HuH-7.5 (cell line): Measurements from ENCODE around the gene TBKBP1.
"Not testable (repeated sequence)": the region's sequence is repeated elsewhere in the genome, so short reads cannot be mapped to it uniquely, and the experiment has no call there.

ENCODE experiments used
- DNase-seq: peaks from one replicate; pipeline ENCODE4 v3.0.0; 2011; ENCODE audit warnings: low spot score

The TBKBP1 gene

GRCh38 chr17:47733674-47734410 lies 39.9 kb downstream of the TBKBP1 start:
- no peak for DNase-seq

DNA sequence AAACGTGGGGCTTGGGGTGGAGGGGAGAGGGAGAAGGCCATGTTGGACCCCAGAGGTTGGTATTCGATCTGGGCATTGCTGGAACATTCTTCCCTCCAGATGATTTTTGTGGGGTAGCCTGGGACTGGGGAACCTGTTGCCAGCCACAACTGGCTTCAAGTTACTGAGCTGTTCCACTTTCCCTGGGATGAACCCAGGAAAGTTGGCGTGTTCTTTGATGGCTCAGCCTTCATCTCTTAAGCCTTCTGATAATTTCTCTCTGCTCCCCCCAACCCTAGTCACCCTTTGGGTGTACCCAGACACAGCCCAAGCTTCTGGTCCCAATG lies 41.1 kb downstream of the TBKBP1 start:
- DNase-seq = no peak

- DNase-seq = no peak
Observed at GRCh38 chr17:47735536-47736011, 41.6 kb downstream of the TBKBP1 start.

GRCh38 chr17:47736501-47737495 lies 42.8 kb downstream of the TBKBP1 start:
- no peak for DNase-seq

DNA sequence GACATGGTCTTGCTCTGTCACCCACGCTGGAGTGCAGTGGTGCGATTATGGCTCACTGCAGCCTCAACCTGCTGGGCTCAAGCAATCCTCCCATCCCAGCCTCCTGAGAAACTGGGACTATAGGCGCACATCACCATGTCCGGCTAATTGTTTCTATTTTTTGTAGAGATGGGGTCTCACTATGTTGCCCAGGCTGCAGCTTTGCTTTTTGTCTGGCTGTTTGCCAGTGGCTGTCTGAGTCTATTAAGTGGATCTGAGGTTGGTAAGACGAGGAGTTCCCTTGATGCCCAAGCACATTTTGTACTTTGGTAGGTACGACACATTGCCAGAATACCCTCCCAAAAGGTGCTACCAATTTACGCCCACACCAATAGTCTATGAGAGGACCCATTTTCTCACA lies 44.2 kb downstream of the TBKBP1 start:
- no peak for DNase-seq

GRCh38 chr17:47739150-47739549 lies 45.2 kb downstream of the TBKBP1 start:
- DNase-seq = no peak

DNA sequence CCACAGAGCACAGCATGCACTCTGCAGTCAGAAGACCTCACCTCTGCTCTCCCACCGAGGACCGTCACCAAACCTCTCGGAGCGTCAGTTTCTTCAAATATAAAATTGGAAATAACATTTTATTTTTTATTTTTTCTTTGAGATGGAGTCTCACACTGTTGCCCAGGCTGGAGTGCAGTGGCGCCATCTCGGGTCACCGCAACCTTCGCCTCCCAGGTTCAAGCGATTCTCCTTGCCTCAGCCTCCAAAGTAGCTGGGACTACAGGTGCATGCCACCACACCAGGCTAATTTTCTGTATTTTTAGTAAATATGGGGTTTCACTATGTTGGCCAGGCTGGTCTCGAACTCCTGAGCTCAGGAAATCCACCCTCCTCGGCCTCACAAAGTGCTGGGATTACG lies 46.0 kb downstream of the TBKBP1 start:
- not testable (repeated sequence) for DNase-seq

- no peak for DNase-seq
Observed at GRCh38 chr17:47741109-47741792, 47.3 kb downstream of the TBKBP1 start.

DNA sequence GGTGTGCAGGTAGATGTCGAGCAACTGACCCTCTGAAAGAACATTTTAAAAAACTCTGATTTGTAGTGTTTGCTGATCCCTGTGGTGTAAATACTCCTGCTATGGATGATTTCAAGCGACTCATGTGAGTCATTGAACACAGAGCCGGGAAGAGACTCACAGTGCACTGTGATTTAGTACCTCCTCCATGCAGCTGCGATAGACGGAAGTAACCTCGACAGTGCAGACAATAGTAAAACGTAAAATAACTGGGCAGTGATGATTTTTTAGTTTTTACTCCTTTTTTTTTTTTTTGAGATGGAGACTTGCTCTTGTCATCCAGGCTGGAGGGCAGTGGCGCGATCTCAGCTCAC lies 47.8 kb downstream of the TBKBP1 start:
- DNase-seq = no peak

- DNase-seq = no peak
Observed at GRCh38 chr17:47742319-47743181, 48.6 kb downstream of the TBKBP1 start.

DNA sequence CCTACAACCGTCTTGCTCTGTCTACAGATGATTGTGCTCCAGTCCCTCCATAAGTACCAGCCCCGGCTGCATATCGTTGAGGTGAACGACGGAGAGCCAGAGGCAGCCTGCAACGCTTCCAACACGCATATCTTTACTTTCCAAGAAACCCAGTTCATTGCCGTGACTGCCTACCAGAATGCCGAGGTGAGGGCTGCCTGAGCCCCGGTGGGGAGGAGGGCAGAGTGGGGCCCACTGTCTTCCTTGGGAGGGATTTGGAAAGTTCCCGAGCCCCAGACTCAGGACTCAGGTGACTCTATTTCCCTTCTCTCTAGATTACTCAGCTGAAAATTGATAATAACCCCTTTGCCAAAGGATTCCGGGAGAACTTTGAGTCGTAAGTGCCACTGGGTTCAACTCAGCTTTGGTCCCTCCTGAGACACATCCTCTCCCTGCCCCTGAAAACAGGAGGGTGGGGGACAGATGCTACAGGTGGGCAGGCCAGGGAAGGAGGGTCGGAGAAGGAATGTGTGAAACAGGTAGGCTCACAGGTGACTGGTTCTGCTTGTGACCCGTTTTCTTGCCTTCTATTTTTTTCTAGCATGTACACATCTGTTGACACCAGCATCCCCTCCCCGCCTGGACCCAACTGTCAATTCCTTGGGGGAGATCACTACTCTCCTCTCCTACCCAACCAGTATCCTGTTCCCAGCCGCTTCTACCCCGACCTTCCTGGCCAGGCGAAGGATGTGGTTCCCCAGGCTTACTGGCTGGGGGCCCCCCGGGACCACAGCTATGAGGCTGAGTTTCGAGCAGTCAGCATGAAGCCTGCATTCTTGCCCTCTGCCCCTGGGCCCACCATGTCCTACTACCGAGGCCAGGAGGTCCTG lies 50.4 kb downstream of the TBKBP1 start:
- DNase-seq = no peak

DNA sequence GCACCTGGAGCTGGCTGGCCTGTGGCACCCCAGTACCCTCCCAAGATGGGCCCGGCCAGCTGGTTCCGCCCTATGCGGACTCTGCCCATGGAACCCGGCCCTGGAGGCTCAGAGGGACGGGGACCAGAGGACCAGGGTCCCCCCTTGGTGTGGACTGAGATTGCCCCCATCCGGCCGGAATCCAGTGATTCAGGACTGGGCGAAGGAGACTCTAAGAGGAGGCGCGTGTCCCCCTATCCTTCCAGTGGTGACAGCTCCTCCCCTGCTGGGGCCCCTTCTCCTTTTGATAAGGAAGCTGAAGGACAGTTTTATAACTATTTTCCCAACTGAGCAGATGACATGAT lies 51.0 kb downstream of the TBKBP1 start:
- no peak for DNase-seq

- no peak for DNase-seq
Observed at GRCh38 chr17:47751471-47751870, 57.5 kb downstream of the TBKBP1 start.

GRCh38 chr17:47757386-47757785 lies 63.4 kb downstream of the TBKBP1 start:
- no peak for DNase-seq

- no peak for DNase-seq
Observed at GRCh38 chr17:47760409-47761140, 66.6 kb downstream of the TBKBP1 start.
